ENCODE measurements around the gene ZNF358.

GRCh38 chr19:7545300-7545699, 29.4 kb downstream of the ZNF358 start:
- TF ChIP-seq, protein P1, sequence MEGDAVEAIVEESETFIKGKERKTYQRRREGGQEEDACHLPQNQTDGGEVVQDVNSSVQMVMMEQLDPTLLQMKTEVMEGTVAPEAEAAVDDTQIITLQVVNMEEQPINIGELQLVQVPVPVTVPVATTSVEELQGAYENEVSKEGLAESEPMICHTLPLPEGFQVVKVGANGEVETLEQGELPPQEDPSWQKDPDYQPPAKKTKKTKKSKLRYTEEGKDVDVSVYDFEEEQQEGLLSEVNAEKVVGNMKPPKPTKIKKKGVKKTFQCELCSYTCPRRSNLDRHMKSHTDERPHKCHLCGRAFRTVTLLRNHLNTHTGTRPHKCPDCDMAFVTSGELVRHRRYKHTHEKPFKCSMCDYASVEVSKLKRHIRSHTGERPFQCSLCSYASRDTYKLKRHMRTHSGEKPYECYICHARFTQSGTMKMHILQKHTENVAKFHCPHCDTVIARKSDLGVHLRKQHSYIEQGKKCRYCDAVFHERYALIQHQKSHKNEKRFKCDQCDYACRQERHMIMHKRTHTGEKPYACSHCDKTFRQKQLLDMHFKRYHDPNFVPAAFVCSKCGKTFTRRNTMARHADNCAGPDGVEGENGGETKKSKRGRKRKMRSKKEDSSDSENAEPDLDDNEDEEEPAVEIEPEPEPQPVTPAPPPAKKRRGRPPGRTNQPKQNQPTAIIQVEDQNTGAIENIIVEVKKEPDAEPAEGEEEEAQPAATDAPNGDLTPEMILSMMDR (IDR thresholded peaks at IDR 0.05), result no peak
- TF ChIP-seq POLR2A (IDR thresholded peaks at IDR 0.05) (no peak), EP300 (IDR thresholded peaks at IDR 0.05) (no peak)

Data from sigmoid colon (tissue), 4 donors.